HG02885 (cell line): ENCODE measurements around the gene ANAPC7.
A peak's percentile ranks its signal among the peaks of the same experiment; 100 is the strongest.
"Not testable (repeated sequence)": the region's sequence is repeated elsewhere in the genome, so short reads cannot be mapped to it uniquely, and the experiment has no call there.

Experiments
- ATAC-seq: cut with Tn5 transposase; IDR thresholded peaks from one replicate; pipeline ENCODE4 v1.9.1; 2021; ENCODE audit warnings: mild to moderate bottlenecking; ENCODE audit not compliant: unreplicated experiment, poor library complexity

Gene ANAPC7

DNA sequence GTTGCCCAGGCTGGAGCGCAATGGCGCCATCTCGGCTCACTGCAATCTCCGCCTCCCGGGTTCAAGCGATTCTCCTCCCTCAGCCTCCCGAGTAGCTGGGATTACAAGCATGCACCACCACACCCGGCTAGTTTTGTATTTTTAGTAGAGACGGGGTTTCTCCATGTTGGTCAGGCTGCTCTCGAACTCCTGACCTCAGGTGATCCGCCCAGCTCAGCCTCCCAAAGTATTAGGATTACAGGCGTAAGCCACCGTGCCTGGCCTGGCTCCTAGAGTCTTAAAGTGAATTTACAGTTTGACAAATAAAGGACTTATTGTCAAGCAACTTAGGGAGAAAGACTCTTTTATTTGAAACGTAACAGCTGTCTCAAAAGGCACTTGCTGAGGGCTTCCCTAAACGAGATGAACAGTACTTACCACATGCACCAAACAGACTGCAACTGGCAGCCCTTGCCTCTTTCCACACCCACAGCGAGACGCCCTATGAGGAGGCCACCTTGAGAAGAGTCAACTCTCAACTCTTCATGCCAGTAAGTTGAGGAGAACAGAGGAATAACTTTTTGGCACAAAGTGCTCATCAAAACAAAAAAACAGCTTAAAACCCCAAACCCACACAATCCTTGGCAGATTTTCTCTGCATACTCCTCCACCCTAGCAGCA lies 25.2 kb downstream of the ANAPC7 start:
- not testable (repeated sequence) for ATAC-seq

DNA sequence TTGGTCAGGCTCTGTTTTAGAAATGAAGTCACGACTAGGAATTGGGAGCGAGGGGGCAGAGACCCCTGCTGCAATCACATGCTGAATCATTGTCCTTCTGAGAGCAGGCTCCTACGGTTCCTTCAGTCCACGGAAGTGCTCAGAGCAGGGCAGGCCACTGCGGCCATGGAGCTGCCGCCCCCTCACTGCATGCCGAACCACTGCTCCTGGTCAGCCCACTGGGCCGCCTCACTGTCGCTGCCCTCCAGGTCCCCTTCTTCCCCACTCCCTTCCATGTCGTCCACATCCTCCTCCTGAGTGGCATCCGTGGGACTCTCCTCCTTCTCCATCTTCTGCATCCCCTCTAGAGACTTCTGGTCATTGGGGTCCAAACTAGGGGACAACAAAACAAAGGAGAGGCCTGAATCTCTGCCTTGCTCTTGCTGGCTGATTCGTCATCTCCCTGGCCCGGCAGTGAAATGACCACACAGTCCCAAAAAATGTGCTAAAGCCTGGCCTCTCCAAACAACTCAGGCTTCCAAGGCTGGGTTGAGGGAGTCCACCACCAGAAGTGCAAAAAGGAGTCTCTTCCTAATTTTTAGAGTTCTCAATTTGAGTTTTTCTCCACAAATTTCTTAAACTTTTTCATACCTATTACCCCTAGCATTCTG lies 29.4 kb downstream of the ANAPC7 start:
- no peak for ATAC-seq

DNA sequence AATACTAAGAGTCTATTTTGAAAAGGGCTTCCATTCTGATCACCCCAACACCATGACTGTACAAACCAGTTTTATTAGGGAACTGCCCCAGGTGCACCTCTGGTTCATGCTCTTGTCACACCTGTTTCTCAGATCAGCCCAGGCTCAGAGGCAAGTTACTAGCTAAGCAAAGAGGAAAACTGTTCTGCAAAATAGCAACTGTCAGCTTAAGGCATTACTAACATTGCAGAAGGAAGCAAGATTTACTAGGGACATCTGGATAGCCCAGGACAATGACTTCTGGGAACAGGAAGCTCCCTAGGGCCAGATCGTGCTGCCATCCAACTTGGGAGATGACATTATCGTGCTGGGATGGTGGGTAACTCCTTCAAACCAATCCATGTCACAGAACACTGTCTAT lies 30.1 kb downstream of the ANAPC7 start:
- ATAC-seq = no peak

DNA sequence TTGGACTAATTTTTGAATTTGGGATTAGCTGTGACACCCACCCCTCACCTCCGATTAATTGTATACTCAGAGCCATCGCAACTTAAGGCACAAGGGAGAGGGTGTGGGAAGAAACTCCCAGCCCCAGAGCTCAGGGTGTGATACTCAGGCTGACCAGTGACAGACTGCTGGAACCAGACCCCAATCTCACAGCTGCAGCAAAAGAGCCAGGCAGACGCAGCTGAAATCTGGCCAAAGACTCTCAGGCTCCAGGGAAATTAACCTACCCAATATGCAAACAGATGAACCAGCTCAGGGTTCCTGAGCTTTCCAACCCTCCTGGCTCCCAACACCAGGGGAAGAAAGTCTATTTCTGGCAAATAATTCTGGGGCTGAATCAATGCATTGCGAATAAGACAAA lies 30.5 kb downstream of the ANAPC7 start:
- no peak for ATAC-seq

DNA sequence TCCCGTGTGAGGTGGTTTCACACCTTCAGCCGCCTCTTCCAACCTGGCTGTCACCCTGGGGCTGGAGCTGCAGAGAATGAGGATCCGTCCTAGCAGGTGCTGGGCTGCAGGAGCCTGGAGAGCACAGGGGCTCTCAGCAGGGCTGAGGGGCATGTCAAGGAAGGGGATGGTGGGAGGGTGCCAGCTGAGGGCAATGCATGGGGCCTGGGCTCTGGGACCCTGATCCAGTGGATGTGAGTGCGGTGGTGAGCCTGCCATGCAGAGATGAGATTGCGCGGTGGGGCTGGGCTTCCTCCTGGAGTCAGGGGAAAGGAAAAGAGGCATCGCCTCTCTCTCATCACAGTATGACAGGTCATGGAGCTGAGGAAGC lies 31.5 kb downstream of the ANAPC7 start:
- ATAC-seq = no peak

DNA sequence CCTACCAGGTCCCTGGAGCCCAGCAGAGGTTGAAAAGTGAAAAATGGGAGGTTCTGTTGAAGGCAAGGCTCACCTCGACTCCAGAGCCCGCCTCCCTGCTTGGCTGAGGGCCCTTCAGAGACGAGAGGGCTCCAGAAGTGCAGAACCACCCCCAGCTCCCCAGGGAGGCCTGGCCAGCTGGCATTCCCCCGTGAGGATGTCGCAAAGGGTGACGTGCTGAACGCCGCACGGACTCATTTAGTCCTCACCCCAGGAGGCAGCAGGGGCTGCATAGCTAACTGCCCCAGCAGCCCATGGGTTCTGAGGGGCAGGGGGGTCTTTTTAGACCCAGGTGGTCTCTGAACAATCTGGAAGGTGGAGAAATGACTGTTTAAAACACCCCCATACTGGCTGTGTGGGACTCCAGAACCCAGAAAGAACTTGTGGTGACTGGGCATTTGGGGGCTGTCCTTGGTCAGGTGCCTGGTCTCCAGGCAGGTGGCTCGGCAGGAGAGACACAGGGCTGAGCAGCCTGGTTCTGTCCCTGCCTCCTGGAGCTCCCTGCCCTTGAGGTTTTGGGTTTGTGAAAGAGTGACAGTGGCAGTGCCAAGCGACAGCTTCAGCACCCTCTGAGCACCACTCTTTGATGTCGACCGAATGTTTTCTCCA lies 32.0 kb downstream of the ANAPC7 start:
- ATAC-seq = peak; percentile 64

DNA sequence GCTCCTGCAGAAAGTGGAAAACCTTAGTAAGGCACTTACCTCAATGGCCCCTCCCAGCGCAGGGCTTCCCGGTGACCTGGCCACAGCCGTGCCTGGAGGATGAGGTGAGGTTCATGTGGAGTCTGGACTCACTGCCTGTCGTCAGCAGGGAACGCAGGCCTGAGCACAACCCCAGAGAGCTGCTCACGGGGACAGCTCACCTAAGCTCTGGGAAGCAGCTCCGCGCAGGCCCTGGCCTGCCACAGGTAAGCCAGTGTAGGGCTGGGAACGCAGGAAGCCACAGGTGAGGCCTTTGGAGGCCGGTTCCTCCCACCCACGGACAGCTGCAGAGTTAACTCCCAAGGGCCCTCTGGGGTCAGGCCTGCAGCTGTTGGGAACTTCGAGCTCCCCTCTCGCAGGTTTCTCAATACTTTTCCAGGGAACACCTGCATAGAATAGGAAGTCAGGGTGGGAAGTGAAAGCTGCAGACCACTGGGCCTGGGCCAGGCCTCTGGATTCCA lies 32.7 kb downstream of the ANAPC7 start:
- no peak for ATAC-seq

DNA sequence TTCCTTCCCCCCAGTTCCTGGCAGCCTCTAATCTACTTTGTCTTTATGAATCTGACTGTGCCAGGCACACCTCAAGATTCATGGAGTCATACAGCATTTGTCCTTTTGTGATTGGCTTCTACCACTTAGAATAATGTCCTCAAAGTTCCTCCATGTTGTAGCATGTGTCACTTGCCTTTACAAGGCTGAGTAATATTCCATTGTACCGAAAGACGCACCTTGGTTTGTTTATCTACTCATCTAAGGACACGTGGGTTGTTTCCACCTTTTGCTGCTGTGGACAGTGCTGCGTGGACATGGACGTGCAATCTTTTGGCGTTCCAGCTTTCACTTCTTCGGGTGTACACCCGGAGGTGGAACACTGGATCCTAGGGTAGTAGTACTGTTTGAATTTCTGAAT lies 33.5 kb downstream of the ANAPC7 start:
- no peak for ATAC-seq

DNA sequence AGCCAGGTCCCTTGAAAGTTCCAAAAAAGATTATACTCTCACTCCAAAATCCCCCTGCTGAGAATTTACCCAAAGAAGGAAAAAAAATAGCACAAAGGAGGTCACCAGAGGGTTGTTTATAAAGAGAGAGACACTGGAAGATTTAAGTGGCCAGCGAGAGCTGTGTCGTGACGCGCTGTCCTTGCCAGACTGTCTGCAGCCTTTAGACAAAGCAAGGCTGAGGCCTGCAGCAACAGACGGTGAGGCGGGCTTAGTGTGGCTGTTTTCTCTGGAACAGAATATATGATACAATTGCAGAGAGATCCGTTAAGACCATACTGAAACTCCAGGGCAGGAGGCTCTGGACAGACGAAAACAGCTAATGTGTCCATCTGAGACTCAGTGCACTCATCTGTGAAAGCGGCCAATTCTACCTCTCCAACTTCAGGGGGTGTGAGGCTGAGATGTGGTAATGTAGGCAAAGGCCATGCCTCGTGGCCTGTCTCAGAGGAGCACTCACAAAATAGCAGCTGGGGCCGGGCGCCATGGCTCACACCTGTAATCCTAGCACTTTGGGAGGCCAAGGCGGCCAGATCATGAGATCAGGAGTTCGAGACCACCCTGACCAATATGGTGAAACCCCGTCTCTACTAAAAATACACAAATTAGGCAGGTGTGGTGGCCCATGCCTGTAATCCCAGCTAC lies 36.2 kb downstream of the ANAPC7 start:
- ATAC-seq = no peak

DNA sequence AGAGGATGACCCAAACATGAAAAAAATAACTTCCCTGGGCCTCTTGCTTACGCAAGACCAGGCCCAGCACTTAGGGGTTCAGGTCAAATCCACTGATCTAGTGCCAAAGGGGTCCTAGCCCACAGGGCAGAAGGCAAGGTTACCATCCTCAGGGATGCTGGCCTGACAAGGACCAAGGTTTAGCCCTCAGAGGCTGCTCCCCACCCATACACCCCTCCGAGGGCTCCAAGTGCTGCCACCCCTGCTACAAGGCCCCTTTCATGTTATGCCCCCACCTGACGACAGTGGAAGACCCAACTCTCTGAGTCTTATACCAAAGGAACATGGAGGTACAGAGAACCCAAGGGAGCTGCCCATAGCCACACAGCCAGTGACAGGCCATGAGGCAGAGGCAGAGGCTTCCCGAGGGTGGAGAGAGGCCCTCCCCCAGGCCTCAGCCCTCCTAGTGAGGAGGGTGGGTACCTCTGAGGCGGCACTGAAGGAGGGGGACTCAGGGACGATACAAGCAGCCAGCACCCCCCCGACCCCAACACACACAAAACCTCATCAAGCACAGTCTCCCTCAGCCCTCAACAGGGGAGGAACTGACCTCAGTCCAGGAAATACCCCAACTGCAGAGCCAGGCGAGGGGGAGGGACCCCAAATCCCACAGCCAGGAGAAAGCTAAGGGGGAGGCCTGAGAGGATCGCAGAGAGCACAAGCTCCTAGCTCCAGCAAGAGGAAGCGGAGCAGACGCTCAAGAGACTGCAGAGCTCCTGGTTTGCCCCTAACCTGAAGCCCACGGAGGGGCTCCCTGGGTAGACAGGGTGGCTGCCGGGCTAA lies 37.0 kb downstream of the ANAPC7 start:
- ATAC-seq = no peak

DNA sequence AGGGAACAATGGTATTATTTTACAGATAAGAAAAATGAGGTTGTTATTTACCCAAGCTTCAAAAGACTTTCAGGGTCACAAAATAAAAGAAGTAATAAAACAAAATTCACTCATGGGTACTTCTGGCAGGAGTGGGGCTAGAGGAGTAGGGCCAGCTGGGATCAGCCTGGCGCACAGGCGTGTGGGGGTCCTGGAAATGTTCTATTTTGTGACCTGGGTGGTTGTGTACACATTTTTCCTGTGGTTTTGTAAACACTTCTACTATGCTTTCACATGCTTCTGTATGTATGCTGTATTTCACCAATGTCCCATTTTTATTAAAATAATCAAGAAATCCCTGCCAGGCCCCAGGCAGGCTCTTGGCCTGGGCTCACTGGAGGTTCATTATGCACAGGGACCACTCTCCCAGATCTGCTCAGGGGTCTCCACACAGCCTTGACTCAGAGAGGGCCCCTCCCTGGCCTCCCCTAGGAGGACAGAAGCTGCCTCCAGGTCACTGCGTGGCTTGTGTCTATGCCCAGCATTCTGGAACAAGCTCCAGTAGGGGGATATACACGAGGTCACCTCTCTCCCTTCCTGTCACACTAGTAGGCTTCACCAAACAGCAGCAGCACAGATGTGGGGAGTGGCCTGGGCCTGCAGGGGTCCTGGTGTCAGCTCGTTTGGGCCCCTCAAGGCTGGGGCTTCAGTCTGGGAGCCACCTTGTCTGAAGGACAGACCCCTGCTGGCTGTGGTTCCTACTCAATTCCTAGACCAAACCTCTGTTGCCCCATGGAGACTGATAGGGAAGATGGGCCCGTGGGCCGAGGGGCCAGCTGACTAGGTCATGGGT lies 37.8 kb downstream of the ANAPC7 start:
- no peak for ATAC-seq

DNA sequence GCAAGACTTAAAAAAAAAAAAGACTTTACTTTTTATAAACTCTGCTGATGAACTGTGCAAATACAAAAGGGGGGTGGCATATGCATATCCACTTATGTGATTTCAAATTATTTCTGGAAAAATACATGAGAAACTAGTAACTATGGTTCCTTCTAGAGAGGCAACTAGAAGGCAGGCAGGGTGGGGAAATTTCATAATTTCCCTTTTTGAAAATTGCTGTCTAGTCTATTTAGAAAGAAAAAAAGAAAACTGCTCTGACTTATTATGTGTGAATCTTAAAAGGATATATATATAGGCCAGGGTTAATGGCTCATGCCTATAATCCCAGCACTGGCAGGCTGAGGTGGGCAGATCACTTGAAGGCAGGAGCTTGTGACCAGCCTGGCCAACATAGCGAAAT lies 42.3 kb downstream of the ANAPC7 start:
- ATAC-seq = no peak

DNA sequence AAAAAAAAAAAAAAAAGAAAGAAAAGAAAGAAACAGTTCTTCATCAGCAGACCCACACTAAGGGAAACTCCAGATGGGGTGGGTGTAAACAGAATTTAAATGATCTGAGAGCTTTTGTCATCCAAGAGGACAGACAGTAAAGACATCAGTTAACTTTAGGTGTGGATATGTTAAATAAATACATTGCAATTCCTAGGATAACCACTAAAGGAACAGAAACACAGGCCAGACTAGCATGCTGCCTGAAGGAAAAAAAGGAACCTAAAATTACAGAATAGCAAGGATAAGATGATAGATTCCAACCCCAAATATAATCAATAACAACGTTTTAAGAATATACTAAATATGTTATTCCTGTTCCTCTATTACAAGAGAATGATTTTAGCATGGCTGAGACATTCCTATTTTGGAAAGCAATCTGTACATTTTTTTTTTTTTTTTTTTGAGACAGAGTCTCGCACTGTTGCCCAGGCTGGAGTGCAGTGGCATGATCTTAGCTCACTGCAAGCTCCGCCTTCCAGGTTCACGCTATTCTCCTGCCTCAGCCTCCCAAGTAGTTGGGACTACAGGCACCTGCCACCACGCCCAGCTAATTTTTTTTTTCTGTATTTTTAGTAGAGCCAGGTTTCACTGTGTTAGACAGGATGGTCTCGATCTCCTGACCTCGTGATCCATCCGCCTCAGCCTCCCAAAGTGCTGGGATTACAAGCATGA lies 45.0 kb downstream of the ANAPC7 start:
- not testable (repeated sequence) for ATAC-seq

DNA sequence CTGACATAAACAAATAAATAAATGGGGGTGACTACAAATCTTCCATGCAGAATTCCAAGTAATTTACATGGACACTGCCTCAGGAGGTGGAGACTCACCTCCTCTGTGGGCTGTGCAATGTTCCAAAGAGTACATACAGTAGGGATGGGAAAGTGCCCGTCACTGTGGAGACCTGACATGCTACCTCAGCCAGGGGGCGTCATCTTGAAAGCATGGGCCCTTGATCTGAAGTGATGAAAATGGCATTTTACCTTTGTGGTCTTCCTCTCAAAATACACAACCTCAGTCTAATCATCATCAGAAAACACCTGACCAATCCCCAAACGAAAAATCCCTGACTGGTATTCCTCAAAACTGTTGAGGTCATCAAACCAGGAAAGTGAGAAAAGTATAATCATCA lies 48.4 kb downstream of the ANAPC7 start:
- no peak for ATAC-seq

DNA sequence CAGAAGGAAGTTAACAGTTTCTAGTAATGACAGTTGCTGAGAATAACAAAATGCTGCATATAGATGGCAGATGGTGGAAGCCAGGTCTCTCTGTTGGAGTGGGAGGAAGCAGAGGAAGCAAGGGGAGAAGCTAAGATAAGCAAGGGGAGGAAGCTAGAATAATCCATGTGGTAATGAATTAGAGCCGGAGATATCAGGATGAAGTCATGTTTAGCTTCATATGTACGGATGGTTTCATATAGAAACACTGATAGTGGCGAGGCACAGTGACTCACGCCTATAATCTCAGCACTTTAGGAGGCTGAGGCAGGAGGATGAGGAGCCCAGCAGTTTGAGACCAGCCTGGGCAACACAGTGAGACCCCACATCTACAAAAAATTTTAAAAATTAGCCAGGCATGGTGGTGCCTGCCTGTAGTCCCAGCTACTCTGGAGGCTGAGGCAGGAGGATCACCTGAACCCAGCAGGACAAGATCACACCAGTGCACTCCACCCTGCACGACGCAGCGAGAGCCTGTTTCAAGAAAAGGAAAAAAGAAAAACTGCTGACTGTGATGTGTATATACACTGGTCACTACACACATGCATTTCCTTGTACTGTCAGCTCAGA lies 49.2 kb downstream of the ANAPC7 start:
- ATAC-seq = no peak

DNA sequence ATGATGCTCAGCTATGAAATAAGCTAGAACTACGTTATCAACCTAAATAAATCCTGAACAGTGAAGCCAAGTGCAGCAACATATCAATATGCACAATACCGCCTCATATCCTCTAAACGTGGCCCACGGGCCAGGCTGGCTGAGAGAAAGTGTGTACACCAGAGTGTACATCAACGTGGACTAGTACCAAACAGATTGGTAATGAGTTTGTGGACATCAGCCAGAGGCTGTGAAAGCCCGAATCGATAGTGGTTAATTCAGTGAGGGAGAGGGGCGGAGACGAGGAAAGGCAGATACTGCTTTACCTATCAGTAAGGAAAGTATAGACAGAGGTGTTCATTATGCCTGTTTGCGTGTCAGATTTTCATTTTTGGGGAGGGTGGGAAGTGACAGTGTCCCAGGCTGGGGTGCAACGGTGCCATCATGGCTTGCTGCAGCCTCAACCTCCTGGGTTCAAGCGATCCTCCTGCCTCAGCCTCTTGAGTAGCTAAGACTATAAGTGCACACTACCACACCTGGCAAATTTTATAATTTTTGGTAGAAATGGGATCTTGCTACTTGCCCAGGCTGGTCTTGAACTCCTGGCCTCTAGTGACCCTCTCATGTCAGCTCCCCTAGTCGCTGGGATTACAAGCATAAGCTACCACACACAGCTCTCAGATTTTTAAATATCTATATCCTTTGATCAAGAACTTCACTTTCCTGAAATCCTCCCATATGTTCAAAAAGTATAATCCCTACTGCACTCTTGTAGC lies 50.1 kb downstream of the ANAPC7 start:
- no peak for ATAC-seq

DNA sequence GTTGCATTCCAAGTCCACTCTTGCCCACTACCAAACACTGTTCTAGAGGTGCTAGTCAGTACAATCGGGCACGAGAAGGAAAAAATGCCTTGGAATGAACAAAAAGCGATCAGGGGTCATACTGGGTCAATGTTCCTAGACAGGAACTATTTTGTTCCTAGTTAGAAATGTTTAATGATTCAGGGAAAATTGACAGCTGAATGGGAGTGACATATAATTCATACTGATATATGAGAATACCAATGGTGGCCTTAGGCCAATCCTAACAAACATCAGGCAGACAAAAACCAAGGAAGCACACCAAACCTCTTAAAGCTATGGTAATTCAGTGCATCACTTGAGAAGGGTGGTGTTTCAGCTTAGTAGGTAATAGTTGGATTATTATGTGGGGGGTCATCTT lies 51.1 kb downstream of the ANAPC7 start:
- ATAC-seq = no peak

DNA sequence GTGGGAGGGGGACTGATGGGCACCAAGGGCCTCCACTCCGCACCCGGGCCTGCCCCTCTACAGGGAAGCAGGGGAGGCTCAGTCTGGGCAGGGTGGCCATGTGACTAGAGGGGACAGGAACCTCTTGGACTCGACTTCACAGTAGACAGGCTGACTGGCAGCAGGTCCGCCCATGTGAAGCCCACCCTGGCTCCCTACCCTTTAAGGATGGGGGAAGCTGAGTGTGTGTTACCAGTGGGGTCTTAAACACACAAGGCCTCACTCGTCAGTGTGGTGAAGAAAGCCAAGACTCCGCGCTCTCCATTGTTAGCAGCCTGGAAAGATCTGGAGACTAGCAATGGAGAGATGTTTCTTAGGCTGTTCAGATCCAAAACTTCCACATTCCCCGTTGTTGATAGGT lies 52.4 kb downstream of the ANAPC7 start:
- no peak for ATAC-seq
